ENCODE measurements around the gene PHF5A. TPM values are rescaled to one million over a fixed set of nuclear protein-coding genes. Genes with fewer than 3 reads are reported as not detected.
"Not testable (repeated sequence)": the region's sequence is repeated elsewhere in the genome, so short reads cannot be mapped to it uniquely, and the experiment has no call there.

The PHF5A gene
- total and polyA plus RNA-seq, 11 donors: 13.4 to 49.9 (median 20.5) TPM

DNA sequence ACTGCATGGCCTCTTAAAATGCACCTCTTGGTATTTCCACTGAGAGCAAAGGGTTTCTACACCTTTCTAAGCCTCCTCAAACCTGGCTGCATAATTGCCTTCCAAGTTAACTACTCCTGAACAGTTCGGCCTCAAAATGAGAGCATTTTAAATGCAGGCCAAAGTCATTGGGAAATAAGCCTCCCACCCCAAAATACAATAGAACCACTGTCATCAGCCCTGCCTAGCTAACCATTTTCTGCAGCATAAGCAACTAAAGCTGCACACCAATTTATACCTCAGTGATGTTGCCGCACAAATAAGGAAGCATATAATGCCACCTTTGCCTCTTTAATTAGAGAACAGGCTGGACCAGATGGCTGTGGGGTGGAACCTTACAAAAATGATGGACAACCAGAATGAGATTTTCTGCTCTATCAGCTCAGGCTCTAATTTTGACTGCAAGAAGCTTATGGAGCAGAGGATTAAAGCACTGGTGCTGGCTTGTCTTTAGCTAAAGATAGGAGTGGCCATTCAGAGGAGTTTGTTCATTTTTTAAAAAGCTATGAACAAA, 26.2 kb downstream of the PHF5A start:
- ATAC-seq: no peak
- H3K27me3 ChIP-seq: no peaks in the 10 kb centered on the region
- WGBS, 4 donors: 49 to 71% (median 62%) methylated on average over 2 of the region's 2 CpGs
- DNase-seq: no peak
- TF ChIP-seq, protein P1, sequence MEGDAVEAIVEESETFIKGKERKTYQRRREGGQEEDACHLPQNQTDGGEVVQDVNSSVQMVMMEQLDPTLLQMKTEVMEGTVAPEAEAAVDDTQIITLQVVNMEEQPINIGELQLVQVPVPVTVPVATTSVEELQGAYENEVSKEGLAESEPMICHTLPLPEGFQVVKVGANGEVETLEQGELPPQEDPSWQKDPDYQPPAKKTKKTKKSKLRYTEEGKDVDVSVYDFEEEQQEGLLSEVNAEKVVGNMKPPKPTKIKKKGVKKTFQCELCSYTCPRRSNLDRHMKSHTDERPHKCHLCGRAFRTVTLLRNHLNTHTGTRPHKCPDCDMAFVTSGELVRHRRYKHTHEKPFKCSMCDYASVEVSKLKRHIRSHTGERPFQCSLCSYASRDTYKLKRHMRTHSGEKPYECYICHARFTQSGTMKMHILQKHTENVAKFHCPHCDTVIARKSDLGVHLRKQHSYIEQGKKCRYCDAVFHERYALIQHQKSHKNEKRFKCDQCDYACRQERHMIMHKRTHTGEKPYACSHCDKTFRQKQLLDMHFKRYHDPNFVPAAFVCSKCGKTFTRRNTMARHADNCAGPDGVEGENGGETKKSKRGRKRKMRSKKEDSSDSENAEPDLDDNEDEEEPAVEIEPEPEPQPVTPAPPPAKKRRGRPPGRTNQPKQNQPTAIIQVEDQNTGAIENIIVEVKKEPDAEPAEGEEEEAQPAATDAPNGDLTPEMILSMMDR (IDR thresholded peaks at IDR 0.05): no peak
- TF ChIP-seq POLR2A (IDR thresholded peaks at IDR 0.05): no peak
- peaks cover 0 to 57% (median 33%) of the 10 kb centered on the region in 9 donors for H3K36me3 ChIP-seq
- intact Hi-C loops (cut with DNase I): loop anchor here in 1 of 10 donors (2.0 kb wide), 1 partner anchor 24 kb away; no protein-coding TSS in a partner anchor
- peak overlapping the region in 5 of 12 donors; percentile 13 to 100 (median 100) for H3K27ac ChIP-seq
- H3K9me3 ChIP-seq: no peaks in the 10 kb centered on the region
- peaks cover 6 to 65% (median 49%) of the 10 kb centered on the region in 12 donors for H3K4me1 ChIP-seq
- H3K4me3 ChIP-seq: peak overlapping the region in 1 of 12 donors; percentile 15

DNA sequence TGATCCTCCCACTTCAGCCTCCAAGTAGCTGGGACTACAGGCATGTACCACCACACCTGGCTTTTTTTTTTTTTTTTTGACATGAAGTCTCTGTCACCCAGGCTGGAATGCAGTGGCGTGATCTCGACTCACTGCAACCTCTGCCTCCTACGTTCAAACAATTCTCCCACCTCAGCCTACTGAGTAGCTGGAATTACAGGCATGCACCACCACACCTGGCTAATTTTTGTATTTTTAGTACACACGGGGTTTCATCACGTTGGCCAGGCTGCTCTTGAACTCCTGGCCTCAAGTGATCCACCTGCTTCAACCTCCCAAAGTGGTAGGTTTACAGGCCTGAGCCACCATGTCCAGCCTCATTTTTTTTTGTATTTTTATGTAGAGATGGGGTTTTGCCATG, 28.0 kb downstream of the PHF5A start:
- WGBS, 4 donors: 60 to 73% (median 63%) methylated on average over 5 of the region's 5 CpGs
- H3K9me3 ChIP-seq; DNase-seq; ATAC-seq; H3K27me3 ChIP-seq; intact Hi-C loops (cut with DNase I); H3K4me3 ChIP-seq: not testable (repeated sequence)
- Histone ChIP-seq H3K27ac (peak overlapping the region in 4 of 12 donors; percentile 33 to 100 (median 62)), H3K36me3 (peaks cover 5 to 75% (median 51%) of the 10 kb centered on the region in 9 donors), H3K4me1 (peaks cover 13 to 83% (median 59%) of the 10 kb centered on the region in 12 donors)

DNA sequence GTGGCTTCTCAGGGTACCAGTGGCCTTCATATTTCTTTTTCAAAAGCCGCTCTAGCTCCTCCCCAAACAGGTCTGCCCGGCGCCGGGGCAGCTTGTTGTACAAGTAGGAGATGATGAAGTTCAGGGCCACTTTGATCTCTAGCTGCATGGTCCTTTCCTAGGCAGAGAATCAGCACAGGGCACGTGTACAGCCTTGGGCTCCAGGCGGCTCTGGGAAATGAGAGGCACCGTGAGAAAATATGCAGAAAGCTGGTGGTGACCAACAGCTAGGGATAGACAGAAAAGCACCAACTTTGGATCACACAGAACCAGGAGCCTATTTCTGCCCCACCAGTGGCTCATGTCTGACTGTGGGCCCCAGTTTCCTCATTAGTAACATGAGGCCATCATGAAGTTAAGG, 31.3 kb downstream of the PHF5A start:
- WGBS, 4 donors: 73 to 90% (median 87%) methylated on average over 7 of the region's 7 CpGs
- ATAC-seq (no peak), DNase-seq (no peak)
- Histone ChIP-seq H3K4me3 (no peak overlapping the region), H3K27me3 (no peaks in the 10 kb centered on the region), H3K9me3 (no peaks in the 10 kb centered on the region), H3K27ac (peak overlapping the region in 3 of 12 donors; percentile 50 to 67 (median 67)), H3K4me1 (peaks cover 11 to 93% (median 60%) of the 10 kb centered on the region in 12 donors), H3K36me3 (peaks cover 5 to 97% (median 69%) of the 10 kb centered on the region in 9 donors)
- TF ChIP-seq, protein P1 (IDR thresholded peaks at IDR 0.05): no peak
- TF ChIP-seq POLR2A (IDR thresholded peaks at IDR 0.05): no peak
- intact Hi-C loops (cut with DNase I): no loop called here

DNA sequence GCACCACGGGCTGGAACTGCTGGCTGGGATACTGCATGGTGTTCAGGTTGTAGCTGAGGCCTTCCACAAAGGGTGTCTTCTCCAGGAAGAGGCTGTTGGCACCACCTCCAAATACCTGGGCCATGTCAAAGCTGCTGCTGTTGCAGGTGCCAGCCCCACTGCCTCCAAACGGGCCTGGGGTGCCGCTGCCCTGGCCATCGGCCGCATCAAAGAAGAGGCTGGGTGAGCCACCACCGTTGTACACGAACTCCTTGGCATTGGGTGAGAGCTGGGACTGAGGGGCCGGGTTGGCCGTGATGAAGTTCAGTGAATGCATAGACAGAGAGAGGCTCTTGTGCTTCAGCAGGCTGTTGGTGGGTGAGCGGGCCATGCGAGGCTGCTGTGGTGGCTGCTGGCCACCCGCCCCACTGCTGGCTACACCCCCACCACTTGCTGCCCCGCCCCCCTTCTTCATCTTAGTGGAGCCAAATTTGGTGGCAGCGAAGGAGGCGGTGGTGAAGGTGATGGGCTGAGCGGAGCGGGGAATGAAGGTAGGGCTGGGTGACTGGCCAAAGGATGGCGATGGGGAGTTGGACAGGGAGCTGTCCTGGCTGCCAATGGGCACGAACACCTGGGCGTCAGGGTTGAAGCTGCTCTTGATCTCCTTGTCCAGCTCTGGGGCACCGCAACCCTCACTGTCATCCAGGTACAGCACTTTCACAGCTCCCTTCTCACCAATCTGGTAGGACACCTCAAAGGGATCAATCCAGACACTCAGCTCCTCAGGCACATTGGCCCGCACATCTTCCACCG, 32.0 kb downstream of the PHF5A start:
- peak in 1 of 5 donors; percentile 43 for DNase-seq
- H3K4me3 ChIP-seq: no peak overlapping the region

More for the DNA sequence above, 32.0 kb downstream of the PHF5A start:
- WGBS, 4 donors: 55 to 75% (median 72%) methylated on average over 23 of the region's 23 CpGs
- TF ChIP-seq POLR2A (IDR thresholded peaks at IDR 0.05): no peak
- TF ChIP-seq, protein P1 (IDR thresholded peaks at IDR 0.05): no peak
- intact Hi-C loops (cut with DNase I): no loop called here
- Histone ChIP-seq H3K27ac (peak overlapping the region in 6 of 12 donors; percentile 4 to 67 (median 41)), H3K36me3 (peaks cover 5 to 97% (median 70%) of the 10 kb centered on the region in 9 donors), H3K4me1 (peaks cover 11 to 86% (median 53%) of the 10 kb centered on the region in 12 donors), H3K9me3 (no peaks in the 10 kb centered on the region), H3K27me3 (no peaks in the 10 kb centered on the region)
- peak in 3 of 4 donors; percentile 7 to 23 (median 18) for ATAC-seq
